ENCODE results near the gene MED12L.

GRCh38 chr3:151236316-151236715, 150.9 kb downstream of the MED12L start:
- TF ChIP-seq CTCF (IDR thresholded peaks at IDR 0.05) (no peak), POLR2A (IDR thresholded peaks at IDR 0.05) (no peak)
